Activated CD4-positive, alpha-beta T cell treated with anti-CD3 and anti-CD28 coated beads, Interleukin-2, amount 50 U/mL, for 4 hours (primary cell): Measurements from ENCODE around the gene MAPKAP1.

Experiments used
- DNase-seq, 2 experiments: peaks; one replicate each; pipeline ENCODE4 v3.0.0-alpha.2; 2020

The MAPKAP1 gene

GRCh38 chr9:125507226-125507625 lies 199.8 kb downstream of the MAPKAP1 start:
- no peak for DNase-seq

GRCh38 chr9:125505988-125506438 lies 201.0 kb downstream of the MAPKAP1 start:
- DNase-seq, result no peak

- DNase-seq, result no peak
These were observed 202.4 kb downstream of the MAPKAP1 start for GRCh38 chr9:125504616-125505015.

GRCh38 chr9:125497906-125498305 lies 209.1 kb downstream of the MAPKAP1 start:
- DNase-seq, result no peak

- no peak for DNase-seq
These were observed 209.5 kb downstream of the MAPKAP1 start for GRCh38 chr9:125497478-125497877.

- DNase-seq, result no peak
These were observed 210.6 kb downstream of the MAPKAP1 start for GRCh38 chr9:125496313-125496834.

- DNase-seq, result no peak
These were observed 211.6 kb downstream of the MAPKAP1 start for GRCh38 chr9:125495172-125496119.

- no peak for DNase-seq
These were observed 212.4 kb downstream of the MAPKAP1 start for GRCh38 chr9:125494653-125494915.

- no peak for DNase-seq
These were observed 212.9 kb downstream of the MAPKAP1 start for GRCh38 chr9:125493881-125494652.

GRCh38 chr9:125493384-125493783 lies 213.6 kb downstream of the MAPKAP1 start:
- no peak for DNase-seq

GRCh38 chr9:125492719-125493118 lies 214.3 kb downstream of the MAPKAP1 start:
- no peak for DNase-seq

- DNase-seq, result no peak
These were observed 219.2 kb downstream of the MAPKAP1 start for GRCh38 chr9:125487842-125488241.

- DNase-seq, result no peak
These were observed 220.4 kb downstream of the MAPKAP1 start for GRCh38 chr9:125486576-125486975.

GRCh38 chr9:125486152-125486508 lies 220.9 kb downstream of the MAPKAP1 start:
- no peak for DNase-seq

GRCh38 chr9:125485471-125486151 lies 221.4 kb downstream of the MAPKAP1 start:
- DNase-seq, result no peak

GRCh38 chr9:125484350-125485282 lies 222.4 kb downstream of the MAPKAP1 start:
- no peak for DNase-seq

- DNase-seq, result no peak
These were observed 223.3 kb downstream of the MAPKAP1 start for GRCh38 chr9:125483697-125484096.

- no peak for DNase-seq
These were observed 227.0 kb downstream of the MAPKAP1 start for GRCh38 chr9:125479846-125480615.

GRCh38 chr9:125477089-125477544 lies 229.9 kb downstream of the MAPKAP1 start:
- DNase-seq, result no peak

- no peak for DNase-seq
These were observed 230.4 kb downstream of the MAPKAP1 start for GRCh38 chr9:125476645-125477044.

- DNase-seq, result no peak
These were observed 231.6 kb downstream of the MAPKAP1 start for GRCh38 chr9:125475385-125475784.
